Activated CD8-positive, alpha-beta memory T cell treated with anti-CD3 and anti-CD28 coated beads, Interleukin-2, amount 50 U/mL, for 24 hours (primary cell): ENCODE measurements around the gene SRGAP1.

Source experiments
- DNase-seq: peaks from one replicate; pipeline ENCODE4 v3.0.0-alpha.2; 2020; ENCODE audit errors: extremely low read depth

SRGAP1 gene

DNA sequence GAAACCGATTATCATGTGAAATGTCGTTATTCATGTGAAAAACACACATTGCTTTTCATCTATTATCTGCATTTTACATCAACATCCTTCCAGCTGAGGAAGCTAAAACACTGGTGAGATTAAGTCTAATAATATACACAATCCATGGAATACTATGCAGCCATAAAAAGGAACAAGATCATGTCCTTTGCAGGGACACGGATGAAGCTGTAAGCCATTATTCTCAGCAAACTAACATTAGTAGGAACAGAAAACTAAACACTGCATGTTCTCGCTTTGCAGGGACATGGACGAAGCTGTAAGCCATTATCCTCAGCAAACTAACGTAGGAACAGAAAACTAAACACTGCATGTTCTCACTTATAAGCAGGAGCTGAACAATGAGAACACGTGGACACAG lies 359.3 kb downstream of the SRGAP1 start:
- DNase-seq = no peak

DNA sequence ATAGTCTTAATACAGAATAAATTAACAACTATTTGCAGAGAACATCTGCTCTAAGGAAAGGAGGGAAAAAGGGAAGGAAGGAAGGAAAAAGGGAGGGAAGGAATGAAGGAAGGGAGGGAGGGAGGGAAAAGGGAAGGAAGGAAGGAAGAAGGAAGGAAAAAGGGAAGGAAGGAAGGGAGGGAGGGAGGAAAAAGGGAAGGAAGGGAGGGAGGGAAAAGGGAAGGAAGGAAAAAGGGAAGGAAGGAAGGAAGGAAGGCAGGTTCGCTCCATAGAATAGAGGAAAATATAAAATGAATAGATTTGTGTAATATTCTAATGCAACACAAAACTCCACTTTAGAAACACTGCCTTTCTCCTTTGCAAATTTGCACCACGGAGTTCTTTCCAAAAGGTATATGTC lies 361.0 kb downstream of the SRGAP1 start:
- DNase-seq = no peak

DNA sequence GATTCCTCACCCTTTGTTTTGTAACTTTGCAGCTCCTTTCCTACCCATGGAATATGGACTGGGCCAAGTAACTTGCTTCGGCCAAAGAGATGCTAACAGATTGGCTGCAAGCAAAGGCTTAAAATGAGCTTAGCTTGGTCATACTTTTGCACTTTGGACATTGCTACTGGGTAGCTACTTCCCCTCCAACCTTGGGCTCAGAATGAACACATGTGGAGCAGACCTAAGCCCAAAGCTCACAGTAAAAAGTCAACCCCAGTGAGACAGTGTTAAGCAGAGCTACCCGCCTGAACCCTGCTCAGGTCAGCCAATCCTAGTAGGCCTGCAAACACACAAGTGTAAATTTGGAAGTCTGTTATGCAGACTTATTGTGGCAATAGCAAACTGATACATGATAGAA lies 363.0 kb downstream of the SRGAP1 start:
- DNase-seq = no peak
